HG02610 (cell line): ENCODE measurements around the gene HOMER1.

Source experiments
- ATAC-seq: cut with Tn5 transposase; IDR thresholded peaks from one replicate; pipeline ENCODE4 v1.9.1; 2021; ENCODE audit warnings: mild to moderate bottlenecking, moderate library complexity; ENCODE audit not compliant: unreplicated experiment

The HOMER1 gene

DNA sequence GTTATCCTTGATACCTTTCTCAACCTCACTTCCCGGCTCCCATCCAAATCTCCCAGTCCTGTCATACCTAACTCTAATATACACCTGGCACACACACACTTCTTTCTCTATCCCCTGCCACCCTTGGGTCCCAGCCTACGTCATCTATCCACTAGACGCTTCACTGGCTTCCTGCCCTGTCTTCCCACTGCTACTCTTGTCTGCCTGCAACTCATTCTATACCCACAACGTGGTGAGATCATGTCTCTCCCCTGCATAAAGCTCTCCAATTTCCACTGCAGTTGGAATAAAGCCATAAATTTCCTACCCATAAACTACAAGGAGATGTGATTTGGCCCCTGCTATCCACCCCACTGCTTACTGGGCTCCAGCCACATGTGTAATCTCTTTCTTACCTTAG lies 184.5 kb downstream of the HOMER1 start:
- ATAC-seq, result no peak
